SK-N-SH treated with all-trans-retinoic acid at 6 μM for 48 hours (cell line): Measurements from ENCODE around the gene DNAH11.
A peak's percentile ranks its signal among the peaks of the same experiment; 100 is the strongest.
"Not testable (repeated sequence)": the region's sequence is repeated elsewhere in the genome, so short reads cannot be mapped to it uniquely, and the experiment has no call there.

Experiments used
- ATAC-seq: fragments of 200-7000 bp; cut with Tn5 transposase; 3 replicates; pipeline ENCODE4 v1.9.1; 2020; ENCODE audit warnings: mild to moderate bottlenecking, moderate library complexity
- ARNTL ChIP-seq: fragments of 450-650 bp; formaldehyde crosslinking; IDR thresholded peaks from 2 replicates; pipeline ENCODE4 v1.5.0; 2020; ENCODE audit warnings: low read depth, mild to moderate bottlenecking, moderate library complexity, borderline replicate concordance
- BACH2 ChIP-seq: fragments of 250-450 bp; sonication (Bioruptor Pico); IDR thresholded peaks from 2 replicates; pipeline ENCODE4 v1.9.0; 2021; ENCODE audit warnings: mild to moderate bottlenecking, borderline replicate concordance
- CSDC2 ChIP-seq: fragments of 250-450 bp; sonication (Bioruptor Pico); IDR thresholded peaks from 2 replicates; pipeline ENCODE4 v1.5.0; 2020; ENCODE audit warnings: mild to moderate bottlenecking, moderate library complexity
- ESRRG ChIP-seq: fragments of 250-450 bp; sonication (Bioruptor Pico); IDR thresholded peaks from 2 replicates; pipeline ENCODE4 v1.6.1; 2021; ENCODE audit warnings: mild to moderate bottlenecking
- GLIS3 ChIP-seq: fragments of 250-450 bp; sonication (Bioruptor Pico); IDR thresholded peaks from 2 replicates; pipeline ENCODE4 v1.5.0; 2020; ENCODE audit warnings: mild to moderate bottlenecking, moderate library complexity
- OSR1 ChIP-seq: fragments of 250-450 bp; sonication (Bioruptor Pico); IDR thresholded peaks from 2 replicates; pipeline ENCODE4 v1.8.0; 2022; ENCODE audit warnings: moderate library complexity, mild to moderate bottlenecking, inconsistent platforms
- SNAI2 ChIP-seq: fragments of 250-450 bp; sonication (Bioruptor Pico); IDR thresholded peaks from 2 replicates; pipeline ENCODE4 v1.5.0; 2020; ENCODE audit warnings: mild to moderate bottlenecking, moderate library complexity
- TCF4 ChIP-seq: fragments of 250-450 bp; sonication (Bioruptor Pico); IDR thresholded peaks from 2 replicates; pipeline ENCODE4 v1.8.0; 2021; ENCODE audit warnings: mild to moderate bottlenecking, moderate library complexity, borderline replicate concordance
- TOX ChIP-seq: fragments of 250-450 bp; sonication (Bioruptor Pico); IDR thresholded peaks from 2 replicates; pipeline ENCODE4 v1.8.0; 2021; ENCODE audit warnings: mild to moderate bottlenecking, moderate library complexity, borderline replicate concordance
- ZFP30 ChIP-seq: fragments of 450-650 bp; formaldehyde crosslinking; IDR thresholded peaks from 2 replicates; pipeline ENCODE4 v1.5.0; 2022; ENCODE audit warnings: mild to moderate bottlenecking, moderate library complexity
- ZNF565 ChIP-seq: fragments of 450-650 bp; formaldehyde crosslinking; conservative IDR thresholded peaks from 2 replicates; pipeline ENCODE4 v1.5.0; 2020; ENCODE audit warnings: low read depth, mild to moderate bottlenecking, moderate library complexity
- ZNF70 ChIP-seq: fragments of 450-650 bp; formaldehyde crosslinking; IDR thresholded peaks from 2 replicates; pipeline ENCODE4 v1.5.0; 2020; ENCODE audit warnings: mild to moderate bottlenecking, moderate library complexity
- ZNF8 ChIP-seq: fragments of 450-650 bp; formaldehyde crosslinking; IDR thresholded peaks from 2 replicates; pipeline ENCODE4 v1.5.0; 2020; ENCODE audit warnings: mild to moderate bottlenecking, moderate library complexity
- TF ChIP-seq, protein P1 (sequence below): fragments of 250-450 bp; sonication (Bioruptor Pico); IDR thresholded peaks from 2 replicates; pipeline ENCODE4 v1.5.1; 2020; ENCODE audit warnings: low read depth, mild to moderate bottlenecking, moderate library complexity
- TF ChIP-seq, protein P2 (sequence below): fragments of 250-450 bp; sonication (Bioruptor Pico); IDR thresholded peaks from 2 replicates; pipeline ENCODE4 v1.5.1; 2021; ENCODE audit warnings: mild to moderate bottlenecking, moderate library complexity
- TF ChIP-seq, protein P3 (sequence below): fragments of 250-450 bp; sonication (Bioruptor Pico); IDR thresholded peaks from 2 replicates; pipeline ENCODE4 v1.5.0; 2020; ENCODE audit warnings: mild to moderate bottlenecking, moderate library complexity
- TF ChIP-seq, protein P4 (sequence below): fragments of 250-450 bp; sonication (Bioruptor Pico); IDR thresholded peaks from 2 replicates; pipeline ENCODE4 v1.8.0; 2021; ENCODE audit warnings: low read depth, mild to moderate bottlenecking, moderate library complexity, borderline replicate concordance
- TF ChIP-seq, protein P5 (sequence below): fragments of 250-450 bp; sonication (Bioruptor Pico); IDR thresholded peaks from 2 replicates; pipeline ENCODE4 v1.8.0; 2020; ENCODE audit warnings: mild to moderate bottlenecking, moderate library complexity, borderline replicate concordance

The DNAH11 gene

DNA sequence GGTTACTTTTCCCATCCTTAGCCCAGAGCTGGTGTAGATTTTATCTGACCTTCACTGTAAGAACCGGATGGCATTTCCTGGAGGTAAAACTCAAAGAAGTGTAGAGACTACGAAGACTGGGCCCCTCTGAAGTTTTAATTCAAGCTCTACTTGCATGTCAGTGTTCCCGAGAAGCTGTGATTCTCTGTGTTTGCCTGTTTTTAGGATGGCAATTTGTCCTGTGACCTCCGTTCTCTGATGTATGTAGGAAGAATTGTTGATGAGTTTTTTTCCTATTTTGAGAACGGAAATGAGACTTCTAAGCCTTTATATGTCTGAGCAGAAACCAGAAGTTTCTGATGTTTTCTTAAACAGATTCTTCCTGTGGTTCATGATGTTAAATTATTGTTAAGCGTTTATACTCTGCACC lies 308.7 kb downstream of the DNAH11 start:
- no peak for TF ChIP-seq ESRRG (CRISPR knock-in tag)
- TF ChIP-seq, protein P1, sequence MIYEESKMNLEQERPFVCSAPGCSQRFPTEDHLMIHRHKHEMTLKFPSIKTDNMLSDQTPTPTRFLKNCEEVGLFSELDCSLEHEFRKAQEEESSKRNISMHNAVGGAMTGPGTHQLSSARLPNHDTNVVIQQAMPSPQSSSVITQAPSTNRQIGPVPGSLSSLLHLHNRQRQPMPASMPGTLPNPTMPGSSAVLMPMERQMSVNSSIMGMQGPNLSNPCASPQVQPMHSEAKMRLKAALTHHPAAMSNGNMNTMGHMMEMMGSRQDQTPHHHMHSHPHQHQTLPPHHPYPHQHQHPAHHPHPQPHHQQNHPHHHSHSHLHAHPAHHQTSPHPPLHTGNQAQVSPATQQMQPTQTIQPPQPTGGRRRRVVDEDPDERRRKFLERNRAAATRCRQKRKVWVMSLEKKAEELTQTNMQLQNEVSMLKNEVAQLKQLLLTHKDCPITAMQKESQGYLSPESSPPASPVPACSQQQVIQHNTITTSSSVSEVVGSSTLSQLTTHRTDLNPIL (CRISPR knock-in tag), result no peak
- TF ChIP-seq, protein P2, sequence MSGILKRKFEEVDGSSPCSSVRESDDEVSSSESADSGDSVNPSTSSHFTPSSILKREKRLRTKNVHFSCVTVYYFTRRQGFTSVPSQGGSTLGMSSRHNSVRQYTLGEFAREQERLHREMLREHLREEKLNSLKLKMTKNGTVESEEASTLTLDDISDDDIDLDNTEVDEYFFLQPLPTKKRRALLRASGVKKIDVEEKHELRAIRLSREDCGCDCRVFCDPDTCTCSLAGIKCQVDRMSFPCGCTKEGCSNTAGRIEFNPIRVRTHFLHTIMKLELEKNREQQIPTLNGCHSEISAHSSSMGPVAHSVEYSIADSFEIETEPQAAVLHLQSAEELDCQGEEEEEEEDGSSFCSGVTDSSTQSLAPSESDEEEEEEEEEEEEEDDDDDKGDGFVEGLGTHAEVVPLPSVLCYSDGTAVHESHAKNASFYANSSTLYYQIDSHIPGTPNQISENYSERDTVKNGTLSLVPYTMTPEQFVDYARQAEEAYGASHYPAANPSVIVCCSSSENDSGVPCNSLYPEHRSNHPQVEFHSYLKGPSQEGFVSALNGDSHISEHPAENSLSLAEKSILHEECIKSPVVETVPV (CRISPR knock-in tag), result no peak
- no peak for TF ChIP-seq BACH2
- no peak for TF ChIP-seq ZNF565
- TF ChIP-seq ZNF8 (CRISPR knock-in tag), result no peak
- TF ChIP-seq, protein P3, sequence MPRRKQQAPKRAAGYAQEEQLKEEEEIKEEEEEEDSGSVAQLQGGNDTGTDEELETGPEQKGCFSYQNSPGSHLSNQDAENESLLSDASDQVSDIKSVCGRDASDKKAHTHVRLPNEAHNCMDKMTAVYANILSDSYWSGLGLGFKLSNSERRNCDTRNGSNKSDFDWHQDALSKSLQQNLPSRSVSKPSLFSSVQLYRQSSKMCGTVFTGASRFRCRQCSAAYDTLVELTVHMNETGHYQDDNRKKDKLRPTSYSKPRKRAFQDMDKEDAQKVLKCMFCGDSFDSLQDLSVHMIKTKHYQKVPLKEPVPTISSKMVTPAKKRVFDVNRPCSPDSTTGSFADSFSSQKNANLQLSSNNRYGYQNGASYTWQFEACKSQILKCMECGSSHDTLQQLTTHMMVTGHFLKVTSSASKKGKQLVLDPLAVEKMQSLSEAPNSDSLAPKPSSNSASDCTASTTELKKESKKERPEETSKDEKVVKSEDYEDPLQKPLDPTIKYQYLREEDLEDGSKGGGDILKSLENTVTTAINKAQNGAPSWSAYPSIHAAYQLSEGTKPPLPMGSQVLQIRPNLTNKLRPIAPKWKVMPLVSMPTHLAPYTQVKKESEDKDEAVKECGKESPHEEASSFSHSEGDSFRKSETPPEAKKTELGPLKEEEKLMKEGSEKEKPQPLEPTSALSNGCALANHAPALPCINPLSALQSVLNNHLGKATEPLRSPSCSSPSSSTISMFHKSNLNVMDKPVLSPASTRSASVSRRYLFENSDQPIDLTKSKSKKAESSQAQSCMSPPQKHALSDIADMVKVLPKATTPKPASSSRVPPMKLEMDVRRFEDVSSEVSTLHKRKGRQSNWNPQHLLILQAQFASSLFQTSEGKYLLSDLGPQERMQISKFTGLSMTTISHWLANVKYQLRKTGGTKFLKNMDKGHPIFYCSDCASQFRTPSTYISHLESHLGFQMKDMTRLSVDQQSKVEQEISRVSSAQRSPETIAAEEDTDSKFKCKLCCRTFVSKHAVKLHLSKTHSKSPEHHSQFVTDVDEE (CRISPR knock-in tag), result no peak
- no peak for TF ChIP-seq TCF4 (CRISPR knock-in tag)
- TF ChIP-seq ZNF70 (CRISPR knock-in tag), result no peak
- TF ChIP-seq ZFP30, result no peak
- TF ChIP-seq OSR1 (CRISPR knock-in tag), result no peak
- no peak for TF ChIP-seq ARNTL (CRISPR knock-in tag)
- no peak for TF ChIP-seq CSDC2
- TF ChIP-seq GLIS3 (CRISPR knock-in tag), result no peak
- TF ChIP-seq SNAI2 (CRISPR knock-in tag), result no peak
- peak; percentile 16; the same call in 1 of the 3 replicates for ATAC-seq

DNA sequence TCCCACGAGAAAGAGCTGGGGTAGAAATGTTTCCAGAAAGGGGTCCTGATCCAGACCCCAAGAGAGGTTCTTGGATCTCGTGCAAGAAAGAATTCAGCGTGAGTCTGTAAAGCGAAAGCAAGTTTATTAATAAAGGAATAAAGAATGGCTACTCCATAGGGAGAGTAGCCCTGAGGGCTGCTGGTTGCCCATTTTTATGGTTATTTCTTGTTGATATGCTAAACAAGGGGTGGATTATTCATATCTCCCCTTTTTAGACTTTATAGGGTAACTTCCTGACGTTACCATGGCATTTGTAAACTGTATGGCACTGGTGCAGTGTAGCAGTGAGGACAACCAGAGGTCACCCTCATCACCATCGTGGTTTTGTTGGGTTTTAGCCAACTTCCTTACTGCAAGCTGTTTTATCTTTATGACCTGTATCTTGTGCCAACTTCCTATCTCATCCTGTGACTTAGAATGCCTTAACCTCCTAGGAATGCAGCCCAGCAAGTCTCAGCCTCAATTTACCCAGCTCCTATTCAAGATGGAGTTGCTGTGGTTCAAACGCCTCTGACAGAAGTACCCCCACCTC lies 322.9 kb downstream of the DNAH11 start:
- not testable (repeated sequence) for ATAC-seq

DNA sequence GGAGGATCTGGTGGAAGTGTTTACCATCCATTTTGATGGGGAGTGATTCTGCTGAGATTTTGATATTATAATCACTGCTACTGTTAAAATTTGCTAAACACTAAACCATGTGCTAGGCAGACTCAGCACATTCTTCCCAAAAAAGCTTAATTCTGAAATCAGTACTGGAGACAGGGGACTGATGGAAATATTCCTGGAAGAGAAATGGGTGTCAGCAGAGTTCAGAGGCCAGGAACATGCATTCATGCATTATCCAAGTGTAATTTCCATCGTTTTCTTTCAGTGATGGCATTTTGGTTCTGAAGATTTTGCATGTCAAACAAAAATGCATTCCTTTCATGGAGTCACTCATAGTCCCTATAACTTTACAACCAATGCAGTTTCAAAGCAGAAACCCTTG lies 323.9 kb downstream of the DNAH11 start:
- TF ChIP-seq ESRRG (CRISPR knock-in tag), result no peak
- TF ChIP-seq TOX (CRISPR knock-in tag), result no peak
- TF ChIP-seq GLIS3 (CRISPR knock-in tag), result no peak
- TF ChIP-seq, protein P1 (CRISPR knock-in tag), result no peak
- TF ChIP-seq BACH2, result no peak
- TF ChIP-seq, protein P4, sequence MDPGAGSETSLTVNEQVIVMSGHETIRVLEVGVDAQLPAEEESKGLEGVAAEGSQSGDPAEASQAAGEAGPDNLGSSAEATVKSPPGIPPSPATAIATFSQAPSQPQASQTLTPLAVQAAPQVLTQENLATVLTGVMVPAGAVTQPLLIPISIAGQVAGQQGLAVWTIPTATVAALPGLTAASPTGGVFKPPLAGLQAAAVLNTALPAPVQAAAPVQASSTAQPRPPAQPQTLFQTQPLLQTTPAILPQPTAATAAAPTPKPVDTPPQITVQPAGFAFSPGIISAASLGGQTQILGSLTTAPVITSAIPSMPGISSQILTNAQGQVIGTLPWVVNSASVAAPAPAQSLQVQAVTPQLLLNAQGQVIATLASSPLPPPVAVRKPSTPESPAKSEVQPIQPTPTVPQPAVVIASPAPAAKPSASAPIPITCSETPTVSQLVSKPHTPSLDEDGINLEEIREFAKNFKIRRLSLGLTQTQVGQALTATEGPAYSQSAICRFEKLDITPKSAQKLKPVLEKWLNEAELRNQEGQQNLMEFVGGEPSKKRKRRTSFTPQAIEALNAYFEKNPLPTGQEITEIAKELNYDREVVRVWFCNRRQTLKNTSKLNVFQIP (CRISPR knock-in tag), result no peak
- TF ChIP-seq OSR1 (CRISPR knock-in tag), result no peak
- TF ChIP-seq, protein P5, sequence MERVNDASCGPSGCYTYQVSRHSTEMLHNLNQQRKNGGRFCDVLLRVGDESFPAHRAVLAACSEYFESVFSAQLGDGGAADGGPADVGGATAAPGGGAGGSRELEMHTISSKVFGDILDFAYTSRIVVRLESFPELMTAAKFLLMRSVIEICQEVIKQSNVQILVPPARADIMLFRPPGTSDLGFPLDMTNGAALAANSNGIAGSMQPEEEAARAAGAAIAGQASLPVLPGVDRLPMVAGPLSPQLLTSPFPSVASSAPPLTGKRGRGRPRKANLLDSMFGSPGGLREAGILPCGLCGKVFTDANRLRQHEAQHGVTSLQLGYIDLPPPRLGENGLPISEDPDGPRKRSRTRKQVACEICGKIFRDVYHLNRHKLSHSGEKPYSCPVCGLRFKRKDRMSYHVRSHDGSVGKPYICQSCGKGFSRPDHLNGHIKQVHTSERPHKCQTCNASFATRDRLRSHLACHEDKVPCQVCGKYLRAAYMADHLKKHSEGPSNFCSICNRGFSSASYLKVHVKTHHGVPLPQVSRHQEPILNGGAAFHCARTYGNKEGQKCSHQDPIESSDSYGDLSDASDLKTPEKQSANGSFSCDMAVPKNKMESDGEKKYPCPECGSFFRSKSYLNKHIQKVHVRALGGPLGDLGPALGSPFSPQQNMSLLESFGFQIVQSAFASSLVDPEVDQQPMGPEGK (CRISPR knock-in tag), result no peak
- TF ChIP-seq, all 23 proteins: peak for 0
- no peak for ATAC-seq
